AG04450 (cell line): ENCODE data around the gene CHL1. TPM values are rescaled to one million over a fixed set of nuclear protein-coding genes. Genes with fewer than 3 reads are reported as not detected.

ENCODE experiments used
- CTCF ChIA-PET: fragments of 300-600, 350-600 bp; formaldehyde crosslinking; extraction: SDS; loops from one replicate; lab custom pipeline; 2022; ENCODE audit warnings: antibody characterized with exemption, inconsistent platforms; lab: Charles Lee
- POLR2A ChIA-PET: fragments of 350-600 bp; formaldehyde crosslinking; extraction: SDS; loops from one replicate; lab custom pipeline; 2021; ENCODE audit warnings: antibody characterized with exemption, inconsistent platforms; lab: Yijun Ruan, JAX
- DNase-seq: peaks from one replicate; pipeline ENCODE4 v3.0.0-alpha.2; 2011; ENCODE audit warnings: low read depth, low spot score
- H3K27ac ChIP-seq: one replicate; pipeline ENCODE4 v1.5.1; 2012; ENCODE audit warnings: low read depth, low read length, control low read depth
- H3K27me3 ChIP-seq: one replicate; pipeline ENCODE4 v1.6.0; 2012; ENCODE audit warnings: low read length; ENCODE audit not compliant: control insufficient read depth, insufficient read depth
- H3K4me3 ChIP-seq: 2 replicates; pipeline ENCODE4 v1.5.1; 2011; ENCODE audit warnings: mild to moderate bottlenecking, low read depth, low read length, control low read depth
- H3K9me3 ChIP-seq: 2 replicates; pipeline ENCODE4 v1.5.1; 2012; ENCODE audit warnings: low read length; ENCODE audit not compliant: control insufficient read depth, insufficient read depth
- CTCF ChIP-seq: IDR thresholded peaks from 2 replicates; pipeline ENCODE4 v1.5.1; 2011; ENCODE audit warnings: low read depth, low read length, control low read depth, inconsistent platforms
- polyA plus RNA-seq: library from polyadenylated mRNA; depleted of rRNA; stranded (reverse); fragments of >200 nt; gene quantifications from 2 replicates; pipeline ENCODE4 v1.2.3, GENCODE V29; 2011

CHL1 gene
- polyA plus RNA-seq, 1 experiment, result 0.40 TPM

- no peak overlapping the region for H3K27ac ChIP-seq
- H3K27me3 ChIP-seq, result no peaks in the 10 kb centered on the region
- ChIA-PET CTCF (interaction anchor here (0.7 kb wide), 1 partner anchor 356 kb away, joined by 6 read pairs; no protein-coding TSS in a partner anchor), POLR2A (no interaction called here)
- no peak for DNase-seq
- TF ChIP-seq CTCF, result no peak
- H3K4me3 ChIP-seq, result no peak overlapping the region
- H3K9me3 ChIP-seq, result no peaks in the 10 kb centered on the region; the same call in 1 of the 2 replicates
These were observed 249.4 kb downstream of the CHL1 start for GRCh38 chr3:445960-446359.

- no peak overlapping the region for H3K4me3 ChIP-seq
- H3K9me3 ChIP-seq, result no peaks in the 10 kb centered on the region; the same call in 1 of the 2 replicates
- no peak for DNase-seq
- H3K27me3 ChIP-seq, result no peaks in the 10 kb centered on the region
- POLR2A ChIA-PET, result no interaction called here
- CTCF ChIA-PET, result no interaction called here
- no peak overlapping the region for H3K27ac ChIP-seq
- no peak for TF ChIP-seq CTCF
These were observed 251.1 kb downstream of the CHL1 start for GRCh38 chr3:447671-448070.

GRCh38 chr3:449711-450110 lies 253.1 kb downstream of the CHL1 start:
- ChIA-PET CTCF (no interaction called here), POLR2A (no interaction called here)
- Histone ChIP-seq H3K9me3 (no peaks in the 10 kb centered on the region; the same call in 1 of the 2 replicates), H3K27me3 (no peaks in the 10 kb centered on the region), H3K4me3 (no peak overlapping the region), H3K27ac (no peak overlapping the region)
- no peak for DNase-seq
- no peak for TF ChIP-seq CTCF

- no peaks in the 10 kb centered on the region for H3K9me3 ChIP-seq
- ChIA-PET POLR2A (no interaction called here), CTCF (no interaction called here)
- no peaks in the 10 kb centered on the region for H3K27me3 ChIP-seq
- no peak overlapping the region for H3K4me3 ChIP-seq
- no peak for TF ChIP-seq CTCF
- H3K27ac ChIP-seq, result no peak overlapping the region
- no peak for DNase-seq
These were observed 255.7 kb downstream of the CHL1 start for GRCh38 chr3:452221-452620.

- no peaks in the 10 kb centered on the region for H3K9me3 ChIP-seq
- no peak for DNase-seq
- POLR2A ChIA-PET, result no interaction called here
- H3K4me3 ChIP-seq, result no peak overlapping the region
- H3K27me3 ChIP-seq, result no peaks in the 10 kb centered on the region
- TF ChIP-seq CTCF, result no peak
- H3K27ac ChIP-seq, result no peak overlapping the region
- CTCF ChIA-PET, result no interaction called here
These were observed 256.5 kb downstream of the CHL1 start for GRCh38 chr3:453106-453505.
